HFF-Myc (cell line): Measurements from ENCODE around the gene MYOCOS.

ENCODE experiments used
- DNase-seq: peaks from one replicate; pipeline ENCODE4 v3.0.0-alpha.2; 2011; ENCODE audit warnings: low read depth; ENCODE audit errors: extremely low read depth
- H3K4me3 ChIP-seq: replicated peaks from 2 replicates; pipeline ENCODE4 v1.5.1; 2011; ENCODE audit warnings: low read depth, mild to moderate bottlenecking, control low read depth, low read length
- CTCF ChIP-seq: IDR thresholded peaks from 2 replicates; pipeline ENCODE4 v1.5.1; 2012; ENCODE audit warnings: mild to moderate bottlenecking, low read depth, low read length, control low read depth; ENCODE audit errors: missing control alignments

MYOCOS gene

GRCh38 chr1:171663036-171663853, 41.2 kb downstream of the MYOCOS start:
- no peak for TF ChIP-seq CTCF
- no peak overlapping the region for H3K4me3 ChIP-seq
- DNase-seq = no peak

- H3K4me3 ChIP-seq = no peak overlapping the region
- no peak for DNase-seq
- TF ChIP-seq CTCF = no peak
Measured at GRCh38 chr1:171663854-171664575, 42.0 kb downstream of the MYOCOS start.

DNA sequence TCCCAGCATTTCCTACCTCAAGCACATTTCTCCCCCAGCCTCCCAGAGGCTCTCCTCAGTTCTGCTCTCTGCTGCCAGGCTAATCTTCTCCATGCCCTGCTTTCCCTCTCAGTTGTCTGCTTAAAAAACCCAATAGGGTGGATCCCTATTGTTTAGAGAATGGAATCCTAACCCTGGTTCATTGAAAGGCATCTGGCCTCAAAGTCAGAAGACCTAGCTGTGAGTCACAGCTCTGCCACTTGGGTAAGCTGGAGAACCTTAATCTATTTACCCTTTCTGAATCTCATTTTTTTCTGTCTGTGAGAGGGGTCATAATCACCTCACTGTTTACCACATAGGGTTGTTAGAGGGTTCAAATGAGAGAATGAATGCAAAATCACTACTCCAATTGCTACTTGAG, 42.9 kb downstream of the MYOCOS start:
- no peak overlapping the region for H3K4me3 ChIP-seq
- no peak for DNase-seq
- TF ChIP-seq CTCF = no peak

DNA sequence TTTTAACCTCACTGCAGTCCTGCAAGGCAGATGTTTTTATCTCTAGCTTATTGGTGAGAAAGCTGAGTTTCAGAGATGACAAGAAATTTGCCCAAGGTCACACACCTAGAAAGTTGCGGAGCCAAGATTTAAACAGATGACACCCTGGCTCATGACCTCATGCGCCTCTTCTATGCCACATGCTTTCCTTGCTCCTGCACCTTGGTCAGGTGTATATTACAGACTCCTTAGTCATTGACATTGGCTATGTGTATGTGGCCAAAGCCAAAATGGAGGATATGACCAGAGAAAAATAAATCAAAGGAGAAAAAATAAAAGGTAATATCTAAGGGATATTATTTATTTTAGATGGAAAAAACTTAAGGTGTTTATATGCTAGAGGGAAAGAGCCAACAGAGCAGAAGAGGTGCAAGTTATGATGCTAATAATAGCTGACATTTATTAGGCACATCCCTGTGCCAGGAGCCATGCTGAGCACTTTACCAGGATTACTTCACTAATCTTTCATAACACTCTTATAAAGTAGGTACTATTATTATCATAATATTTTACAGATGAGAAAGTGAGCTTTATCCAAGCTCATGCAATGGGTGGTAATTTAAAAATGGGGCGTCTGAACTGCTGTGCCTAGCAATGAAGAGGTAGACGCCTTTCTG, 44.2 kb downstream of the MYOCOS start:
- TF ChIP-seq CTCF = no peak
- no peak overlapping the region for H3K4me3 ChIP-seq
- no peak for DNase-seq

DNA sequence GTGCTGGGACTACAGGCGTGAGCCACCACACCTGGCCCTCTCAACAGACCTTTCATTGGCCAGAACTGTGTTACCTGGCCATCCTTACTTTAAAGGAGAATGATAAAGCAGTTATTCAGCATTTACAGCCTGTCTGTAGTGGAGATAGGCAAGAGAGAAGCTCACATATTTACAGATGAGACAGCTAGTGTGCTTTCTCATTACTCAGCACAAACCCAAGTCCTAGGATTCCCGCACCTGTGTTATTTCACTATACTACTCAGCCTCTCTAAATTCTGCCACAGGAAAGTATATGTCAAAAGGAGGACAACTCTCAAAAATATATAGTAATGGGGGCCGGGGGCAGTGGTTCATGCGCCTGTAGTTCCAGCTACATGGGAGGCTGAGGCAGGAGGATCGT, 46.3 kb downstream of the MYOCOS start:
- no peak overlapping the region for H3K4me3 ChIP-seq
- no peak for TF ChIP-seq CTCF
- DNase-seq = no peak

GRCh38 chr1:171670739-171671138, 48.7 kb downstream of the MYOCOS start:
- H3K4me3 ChIP-seq = no peak overlapping the region
- TF ChIP-seq CTCF = no peak
- DNase-seq = no peak
